ENCODE measurements around the gene SPEM3. TPM values are rescaled to one million over a fixed set of nuclear protein-coding genes. Genes with fewer than 3 reads are reported as not detected.

SPEM3 gene
- total RNA-seq, 1 donor from 2014 or later, result not detected

GRCh38 chr17:7383371-7383741, 45.3 kb upstream of the SPEM3 start:
- Histone ChIP-seq H3K4me3 (ENCODE audit: low read depth, low read length) (no peak overlapping the region), H3K36me3 (ENCODE audit: control insufficient read depth, insufficient read depth, low read length) (peaks cover 21% of the 10 kb centered on the region), H3K27me3 (ENCODE audit: control insufficient read depth, insufficient read depth, low read length) (no peaks in the 10 kb centered on the region)
- FAIRE-seq (no peak), DNase-seq (ENCODE audit: low read depth) (no peak)
- no peak for TF ChIP-seq CTCF (IDR thresholded peaks at IDR 0.05; ENCODE audit: insufficient read depth, low read length, severe bottlenecking)

GRCh38 chr17:7383742-7384488, 44.7 kb upstream of the SPEM3 start:
- no peak overlapping the region for H3K4me3 ChIP-seq (ENCODE audit: low read depth, low read length)
- no peak for FAIRE-seq

GRCh38 chr17:7384489-7385081, 44.1 kb upstream of the SPEM3 start:
- Histone ChIP-seq H3K4me3 (ENCODE audit: low read depth, low read length) (no peak overlapping the region), H3K27me3 (ENCODE audit: control insufficient read depth, insufficient read depth, low read length) (no peaks in the 10 kb centered on the region), H3K36me3 (ENCODE audit: control insufficient read depth, insufficient read depth, low read length) (peaks cover 29% of the 10 kb centered on the region)
- TF ChIP-seq CTCF (IDR thresholded peaks at IDR 0.05; ENCODE audit: insufficient read depth, low read length, severe bottlenecking), result no peak
- DNase-seq (ENCODE audit: low read depth) (no peak), FAIRE-seq (no peak)

More at GRCh38 chr17:7383742-7384488, 44.7 kb upstream of the SPEM3 start:
- Histone ChIP-seq H3K36me3 (ENCODE audit: control insufficient read depth, insufficient read depth, low read length) (peaks cover 25% of the 10 kb centered on the region), H3K27me3 (ENCODE audit: control insufficient read depth, insufficient read depth, low read length) (no peaks in the 10 kb centered on the region)
- no peak for TF ChIP-seq CTCF (IDR thresholded peaks at IDR 0.05; ENCODE audit: insufficient read depth, low read length, severe bottlenecking)
- DNase-seq (ENCODE audit: low read depth), result no peak

GRCh38 chr17:7388856-7389255, 39.8 kb upstream of the SPEM3 start:
- DNase-seq (ENCODE audit: low read depth), result no peak
- no peak overlapping the region for H3K4me3 ChIP-seq (ENCODE audit: low read depth, low read length)
- H3K36me3 ChIP-seq (ENCODE audit: control insufficient read depth, insufficient read depth, low read length), result peaks cover 41% of the 10 kb centered on the region
- no peak for TF ChIP-seq CTCF (IDR thresholded peaks at IDR 0.05; ENCODE audit: insufficient read depth, low read length, severe bottlenecking)
- FAIRE-seq, result peak; percentile 52
- no peaks in the 10 kb centered on the region for H3K27me3 ChIP-seq (ENCODE audit: control insufficient read depth, insufficient read depth, low read length)

GRCh38 chr17:7389924-7390910, 38.4 kb upstream of the SPEM3 start:
- H3K4me3 ChIP-seq (ENCODE audit: low read depth, low read length), result no peak overlapping the region
- no peak for TF ChIP-seq CTCF (IDR thresholded peaks at IDR 0.05; ENCODE audit: insufficient read depth, low read length, severe bottlenecking)
- peaks cover 38% of the 10 kb centered on the region for H3K36me3 ChIP-seq (ENCODE audit: control insufficient read depth, insufficient read depth, low read length)
- DNase-seq (ENCODE audit: low read depth), result no peak
- no peaks in the 10 kb centered on the region for H3K27me3 ChIP-seq (ENCODE audit: control insufficient read depth, insufficient read depth, low read length)
- no peak for FAIRE-seq

All from bronchial epithelial cell (primary cell).